Measurements from ENCODE around the gene SPRED3. TPM values are rescaled to one million over a fixed set of nuclear protein-coding genes. Genes with fewer than 3 reads are reported as not detected.
"Not testable (repeated sequence)": the region's sequence is repeated elsewhere in the genome, so short reads cannot be mapped to it uniquely, and the experiment has no call there.

The SPRED3 gene
- polyA plus RNA-seq, 1 donor = 0.59 TPM

DNA sequence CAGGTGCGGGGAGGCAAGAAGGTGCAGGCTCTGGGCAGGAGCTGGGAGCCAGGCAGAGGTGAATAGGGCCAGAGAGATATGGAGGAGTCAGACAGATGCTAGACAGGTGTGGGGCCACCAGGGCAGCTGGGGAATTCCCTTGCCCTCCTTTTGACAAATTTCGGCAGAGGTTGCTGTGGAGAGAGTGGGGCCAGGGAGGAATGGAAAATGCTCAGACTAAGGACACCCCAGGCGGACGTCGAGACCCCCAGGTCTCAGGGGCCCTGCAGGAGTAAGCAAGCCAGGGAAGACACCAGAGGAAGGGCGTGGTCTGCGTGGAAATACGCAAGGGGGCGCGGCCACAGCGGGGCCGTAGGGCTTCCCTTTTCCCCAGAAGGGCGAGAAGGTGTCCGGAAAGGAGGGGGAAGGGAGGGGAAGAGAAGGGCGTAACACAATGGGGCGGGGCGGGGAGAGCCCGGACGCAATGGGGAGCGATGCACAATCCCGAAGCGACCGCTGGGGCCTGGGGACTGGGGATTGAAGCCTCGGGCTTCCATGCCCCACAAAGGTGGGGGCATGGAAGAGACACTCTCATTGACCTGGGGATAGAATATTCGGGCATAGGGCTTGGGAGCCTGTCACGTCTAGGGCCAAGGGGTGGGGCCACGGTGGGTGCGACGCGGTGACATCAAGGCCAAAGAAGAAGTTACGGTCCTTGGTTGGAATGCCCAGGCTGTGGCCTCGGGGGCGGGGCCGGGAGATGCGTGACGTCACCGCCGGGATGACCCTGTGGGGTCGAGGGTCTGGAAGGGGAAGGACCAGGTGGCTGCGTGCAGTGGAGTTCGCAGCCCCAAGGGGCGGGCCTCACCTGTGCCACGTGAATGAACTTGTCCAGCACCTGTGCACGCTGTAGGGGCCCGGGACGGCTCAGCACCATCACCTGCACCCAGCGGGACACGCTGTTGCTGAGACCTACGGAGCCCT is 29.3 kb downstream of the SPRED3 start:
- no peak for DNase-seq (ENCODE audit: low read depth)

DNA sequence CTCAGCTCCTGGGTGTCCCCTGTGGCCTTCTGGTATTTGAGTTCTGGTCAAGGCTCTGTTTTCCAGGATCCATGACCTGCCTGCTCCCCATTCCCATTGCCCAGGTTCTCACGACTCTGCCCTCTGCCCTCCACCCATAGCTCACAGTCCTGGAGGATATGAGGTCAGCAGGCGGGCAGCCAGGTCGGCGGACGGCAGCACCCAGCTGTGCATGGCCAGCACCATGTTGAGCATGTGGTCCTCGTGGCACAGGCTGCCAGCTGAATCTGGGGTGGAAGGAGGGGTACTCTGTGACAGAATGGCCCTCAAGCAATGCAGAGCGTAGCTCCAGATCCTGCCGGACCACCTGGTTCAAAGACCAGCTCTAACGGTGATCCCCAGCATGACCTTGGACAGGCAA is 32.4 kb downstream of the SPRED3 start:
- no peak for DNase-seq (ENCODE audit: low read depth)

DNA sequence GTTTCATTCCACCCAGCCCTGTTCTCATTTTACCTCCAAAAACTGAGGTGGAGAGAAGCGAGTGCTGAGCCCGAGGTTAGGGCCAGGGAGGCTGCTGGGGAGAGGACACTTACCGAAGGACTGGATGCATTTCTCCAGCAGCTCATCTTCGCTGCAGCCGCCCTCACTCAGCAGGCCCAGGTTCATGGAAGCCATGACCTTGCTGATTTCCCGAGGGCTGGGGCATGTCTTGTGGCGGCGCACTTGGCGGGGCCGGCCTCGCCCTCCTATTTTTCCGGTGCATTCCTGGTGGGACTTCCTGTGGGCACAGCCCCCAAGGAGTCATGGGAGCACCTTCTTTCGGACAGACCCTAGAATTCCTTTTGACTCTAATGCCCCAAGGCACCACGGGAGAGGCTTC is 33.4 kb downstream of the SPRED3 start:
- no peak for DNase-seq (ENCODE audit: low read depth)

DNA sequence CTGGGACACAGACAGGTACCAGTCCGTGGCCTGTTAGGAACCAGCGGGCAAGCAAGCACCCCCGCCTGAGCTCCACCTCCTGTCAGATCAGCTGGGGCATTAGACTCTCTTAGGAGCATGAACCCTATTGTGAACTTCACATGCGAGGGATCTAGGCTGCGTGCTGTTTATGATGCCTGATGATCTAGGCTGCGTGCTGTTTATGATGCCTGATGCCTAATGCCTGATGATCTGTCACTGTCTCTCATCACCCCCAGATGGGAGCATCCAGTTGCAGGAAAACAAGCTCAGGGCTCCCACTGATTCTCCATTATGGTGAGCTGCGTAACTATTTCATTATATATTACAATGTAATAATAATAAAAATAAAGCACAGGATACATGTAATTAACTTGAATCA is 33.9 kb downstream of the SPRED3 start:
- DNase-seq (ENCODE audit: low read depth) = no peak

DNA sequence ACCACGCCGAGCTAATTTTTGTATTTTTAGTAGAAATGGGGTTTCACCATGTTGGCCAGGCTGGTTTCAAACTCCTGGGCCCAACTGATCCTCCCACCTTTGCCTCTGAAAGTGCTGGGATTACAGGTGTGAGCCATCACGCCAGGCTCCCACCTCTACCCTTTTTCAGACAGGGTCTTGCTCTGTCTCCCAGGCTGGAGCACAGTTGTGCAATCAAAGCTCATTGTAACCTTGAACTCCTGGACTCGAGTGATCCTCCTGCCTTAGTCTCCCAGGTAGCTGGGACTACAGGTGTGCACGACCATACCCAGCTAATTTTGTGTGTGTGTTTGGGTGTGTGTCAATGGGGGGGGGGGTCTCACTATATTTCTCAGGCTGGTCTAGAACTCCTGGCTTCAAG is 35.8 kb downstream of the SPRED3 start:
- no peak for DNase-seq (ENCODE audit: low read depth)

- no peak for DNase-seq (ENCODE audit: low read depth)
Measured at GRCh38 chr19:38425222-38425809, 36.8 kb downstream of the SPRED3 start.

DNA sequence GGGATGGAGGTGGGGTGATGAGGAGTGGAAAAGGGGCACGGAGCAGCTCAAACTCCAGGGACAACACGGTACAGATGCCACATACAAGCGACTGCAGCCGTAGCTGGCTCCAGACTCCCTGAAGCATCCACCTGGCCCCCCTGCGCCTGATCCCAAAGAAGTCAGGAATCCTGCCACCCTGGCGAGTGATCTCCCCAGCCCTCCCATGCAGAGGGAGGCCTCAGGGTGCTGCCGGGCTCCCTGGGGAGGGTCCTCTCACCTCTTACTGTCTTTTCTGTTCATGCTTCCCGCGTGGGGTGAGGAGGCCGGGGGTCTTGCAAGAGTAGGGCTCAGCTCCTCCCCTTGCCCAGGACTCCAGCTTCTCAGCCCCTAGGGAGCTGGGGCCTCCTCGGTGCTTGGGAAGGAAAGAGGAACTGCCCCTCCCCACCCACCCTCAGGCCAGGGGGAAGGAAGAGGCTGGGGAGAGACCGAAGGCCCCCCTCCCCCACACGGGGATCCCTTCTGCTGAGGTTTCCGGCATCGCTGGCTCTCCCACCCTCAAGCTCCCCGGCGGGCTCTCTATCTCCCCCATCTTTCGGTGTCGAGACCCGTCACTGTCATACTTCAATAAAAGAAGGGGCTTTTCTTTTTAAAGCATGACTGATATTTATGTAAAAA is 37.4 kb downstream of the SPRED3 start, which contains the start of gene RASGRP4:
TSS of gene RASGRP4 (minus strand) at position 410 of the 657 bp plus-strand sequence. CDS start at position 282, 128 bp downstream.
- DNase-seq (ENCODE audit: low read depth) = no peak

GRCh38 chr19:38427035-38427677 is 38.7 kb downstream of the SPRED3 start:
- DNase-seq (ENCODE audit: low read depth) = not testable (repeated sequence)

DNA sequence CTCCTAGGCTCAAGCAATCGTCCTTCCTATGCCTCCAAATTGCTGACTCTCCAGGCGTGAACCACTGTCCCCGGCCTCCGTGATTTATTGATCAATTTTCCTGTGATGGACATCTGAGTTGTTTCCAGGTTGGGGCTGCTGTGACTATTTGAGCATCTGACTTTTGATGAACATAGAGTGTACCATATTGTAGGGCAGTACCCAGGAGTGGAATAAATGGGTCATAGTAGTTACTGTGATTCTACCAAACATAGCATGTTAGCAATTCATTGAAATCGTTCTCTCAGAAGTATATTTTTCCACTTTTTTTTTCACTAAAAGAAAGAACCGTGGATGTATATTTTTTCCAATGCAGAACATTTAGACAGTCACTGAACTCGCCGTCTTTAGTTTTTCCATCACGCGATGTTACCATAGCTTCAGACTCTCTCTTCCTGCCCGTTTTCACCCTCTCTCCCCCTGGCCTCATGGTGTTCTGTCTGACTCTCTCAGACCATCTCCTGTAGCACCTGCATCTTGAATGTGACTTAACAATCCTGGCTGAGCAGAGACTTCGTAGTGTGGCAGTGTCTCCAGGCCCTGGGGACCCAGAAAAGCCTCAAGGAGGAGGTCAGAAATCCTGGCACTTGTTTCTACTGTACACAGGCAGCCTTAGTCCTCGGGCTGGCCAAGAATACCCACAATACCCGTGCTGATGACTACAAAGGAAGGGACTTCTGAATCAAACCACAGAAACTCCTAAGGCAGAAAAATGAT is 40.7 kb downstream of the SPRED3 start:
- no peak for DNase-seq (ENCODE audit: low read depth)

GRCh38 chr19:38429811-38430156 is 41.3 kb downstream of the SPRED3 start:
- no peak for DNase-seq (ENCODE audit: low read depth)

DNA sequence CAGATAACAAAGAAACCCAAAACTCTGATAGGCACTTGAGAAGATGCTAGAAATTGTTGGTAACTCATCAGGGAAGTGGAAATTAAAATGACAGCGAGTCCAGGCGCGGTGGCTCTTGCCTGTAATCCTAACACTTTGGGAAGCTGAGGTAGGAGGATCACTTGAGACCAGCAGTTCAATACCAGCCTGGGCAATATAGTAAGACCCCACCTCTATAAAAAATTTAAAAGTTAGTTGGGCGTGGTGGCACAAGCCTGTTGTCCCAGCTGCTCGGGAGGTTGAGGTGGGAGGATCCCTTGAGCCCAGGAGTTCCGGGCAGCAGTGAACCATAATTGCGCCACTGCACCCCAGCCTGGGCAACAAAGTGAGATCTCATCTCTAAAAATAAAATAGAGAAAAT is 42.4 kb downstream of the SPRED3 start:
- no peak for DNase-seq (ENCODE audit: low read depth)

DNA sequence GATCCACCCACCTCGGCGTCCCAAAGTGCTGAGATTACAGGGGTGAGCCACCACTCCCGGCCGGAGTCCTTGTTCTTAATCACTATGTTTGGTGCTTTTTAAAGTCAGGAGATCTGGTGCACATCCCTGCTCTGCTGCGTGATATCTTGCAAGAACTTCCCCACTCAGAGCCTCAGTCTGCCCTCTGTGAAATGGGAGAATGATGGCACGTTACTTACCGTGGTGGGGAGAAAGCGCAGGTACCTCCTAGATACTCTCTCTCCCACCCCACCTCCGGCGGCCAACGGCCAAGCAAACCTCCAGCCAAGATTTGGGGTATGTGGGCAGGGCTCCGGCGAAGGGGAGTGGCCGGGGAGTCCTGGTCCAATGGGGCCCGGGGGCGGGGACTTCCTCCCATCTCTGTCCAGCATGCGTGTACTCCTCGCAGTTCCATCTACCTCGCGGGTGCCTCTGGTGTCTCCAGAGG is 44.8 kb downstream of the SPRED3 start, which contains the start of gene RYR1:
TSS of gene RYR1 (plus strand) at position 424 of the 466 bp plus-strand sequence. CDS start 139 bp downstream, outside the sequence.
- DNase-seq (ENCODE audit: low read depth) = no peak

DNA sequence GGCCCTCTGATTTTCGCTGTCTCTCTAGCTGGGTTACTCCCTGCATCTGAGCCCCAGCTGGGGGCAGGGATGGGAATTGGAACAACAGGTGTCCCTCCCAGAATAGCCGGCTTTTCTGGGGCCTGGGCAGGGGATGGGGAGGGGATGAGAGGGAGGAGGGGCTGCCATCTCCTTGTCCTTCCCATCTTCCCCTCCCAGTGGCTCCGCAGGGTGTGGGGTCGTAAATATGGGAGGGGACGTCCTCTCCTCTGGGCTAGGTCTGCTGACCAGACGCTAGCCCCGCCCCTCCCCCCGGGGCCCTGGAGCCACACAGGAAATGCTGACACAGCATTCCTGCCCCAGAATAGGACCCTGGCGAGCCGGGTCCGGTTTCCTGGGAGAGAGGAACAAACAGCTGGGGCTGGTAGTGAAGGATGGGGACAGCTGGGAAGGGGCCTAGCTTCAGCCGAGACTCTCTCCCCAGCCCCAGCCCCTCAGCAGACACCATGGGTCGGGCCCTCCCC is 46.1 kb downstream of the SPRED3 start:
- DNase-seq (ENCODE audit: low read depth) = peak; percentile 29

- no peak for DNase-seq (ENCODE audit: low read depth)
Measured at GRCh38 chr19:38437295-38437694, 48.8 kb downstream of the SPRED3 start.

DNA sequence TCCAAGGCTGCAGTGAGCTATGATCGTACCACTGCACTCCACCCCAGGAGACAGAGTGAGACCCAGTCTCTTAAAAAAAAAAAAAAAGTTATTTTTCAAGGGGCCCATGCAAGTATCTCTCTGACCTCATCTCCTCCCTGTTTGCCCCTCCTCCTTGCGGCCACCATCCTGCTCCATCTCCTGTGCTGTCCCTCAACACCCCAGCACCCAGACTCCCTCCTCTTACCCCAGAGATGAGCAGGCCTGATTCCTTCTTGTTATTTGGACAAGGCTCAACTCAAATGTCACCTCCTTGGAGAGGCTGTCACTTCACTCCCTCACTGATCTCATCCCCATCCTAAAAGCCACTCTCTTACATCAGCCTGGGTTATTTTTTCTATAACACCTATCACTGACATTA is 49.4 kb downstream of the SPRED3 start:
- no peak for DNase-seq (ENCODE audit: low read depth)

DNA sequence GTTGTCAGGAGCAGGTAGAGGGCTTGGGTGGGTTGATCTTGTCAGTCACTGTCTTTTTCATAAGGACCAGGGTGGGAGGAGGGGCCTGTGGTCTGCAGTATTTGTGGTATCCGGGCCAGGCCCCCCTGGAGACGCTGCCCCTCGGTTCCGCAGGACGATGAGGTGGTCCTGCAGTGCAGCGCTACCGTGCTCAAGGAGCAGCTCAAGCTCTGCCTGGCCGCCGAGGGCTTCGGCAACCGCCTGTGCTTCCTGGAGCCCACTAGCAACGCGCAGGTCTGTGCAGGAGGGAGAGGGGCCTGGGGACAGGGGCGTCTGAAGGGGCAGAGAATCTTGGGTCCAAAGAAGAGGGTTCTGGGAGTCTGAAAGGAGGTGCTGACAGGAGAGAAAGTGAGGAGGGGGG is 52.1 kb downstream of the SPRED3 start:
- DNase-seq (ENCODE audit: low read depth) = no peak

DNA sequence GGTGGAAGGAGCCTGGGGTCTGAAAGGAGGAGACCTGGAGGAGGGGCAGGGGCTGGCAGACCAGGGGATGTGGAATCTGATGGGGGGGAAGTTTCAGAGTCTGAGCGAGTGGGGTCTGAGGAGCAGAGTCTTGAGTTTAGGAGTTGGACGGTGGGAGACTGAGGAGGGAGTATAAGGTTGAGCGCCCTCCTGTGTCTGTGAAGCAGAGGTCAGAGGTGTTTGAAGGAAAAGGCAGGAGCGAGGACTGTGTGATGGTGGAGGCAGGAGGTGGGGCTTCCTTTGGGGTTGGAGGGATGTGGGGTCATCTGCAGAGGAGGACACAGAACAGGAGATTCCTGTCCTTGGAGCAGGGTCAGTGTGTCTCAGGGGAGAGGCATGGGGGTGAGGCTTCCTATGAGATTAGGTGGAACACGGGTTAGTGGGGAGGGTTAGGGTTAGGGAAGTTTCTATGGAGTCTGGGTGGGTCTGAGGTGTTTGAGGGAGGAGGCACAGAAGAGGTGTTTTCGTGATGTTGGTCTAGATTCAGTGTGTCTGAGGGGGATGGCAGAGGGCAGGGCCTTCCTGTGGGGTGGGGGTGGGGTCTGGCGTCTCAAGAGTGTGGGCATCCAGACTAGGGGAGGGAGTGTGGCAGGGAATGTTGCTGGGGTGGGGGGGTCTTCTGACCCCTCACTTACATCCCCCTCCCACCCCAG is 53.3 kb downstream of the SPRED3 start:
- no peak for DNase-seq (ENCODE audit: low read depth)

GRCh38 chr19:38442736-38443135 is 54.2 kb downstream of the SPRED3 start:
- no peak for DNase-seq (ENCODE audit: low read depth)

DNA sequence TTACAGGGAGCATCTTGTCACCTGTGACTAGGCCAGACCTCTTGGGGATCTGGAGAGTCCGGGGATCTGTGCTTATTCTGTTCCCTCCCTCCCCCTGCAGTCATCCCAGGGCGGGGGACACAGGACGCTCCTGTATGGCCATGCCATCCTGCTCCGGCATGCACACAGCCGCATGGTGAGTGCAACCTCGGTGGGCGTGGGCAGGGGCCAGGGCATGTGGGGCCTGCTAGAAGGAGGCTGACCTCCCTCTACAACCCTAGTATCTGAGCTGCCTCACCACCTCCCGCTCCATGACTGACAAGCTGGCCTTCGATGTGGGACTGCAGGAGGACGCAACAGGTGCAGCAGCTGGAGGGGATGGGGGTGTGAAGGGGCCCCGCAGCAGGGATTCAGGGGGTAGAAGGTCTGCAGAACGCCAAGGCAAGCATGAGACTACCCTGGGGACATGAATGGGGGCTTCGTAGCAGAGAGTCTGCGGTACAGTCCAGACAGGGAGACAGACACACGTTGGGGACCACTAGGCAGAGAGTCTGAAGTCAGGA is 55.0 kb downstream of the SPRED3 start:
- DNase-seq (ENCODE audit: low read depth) = no peak

DNA sequence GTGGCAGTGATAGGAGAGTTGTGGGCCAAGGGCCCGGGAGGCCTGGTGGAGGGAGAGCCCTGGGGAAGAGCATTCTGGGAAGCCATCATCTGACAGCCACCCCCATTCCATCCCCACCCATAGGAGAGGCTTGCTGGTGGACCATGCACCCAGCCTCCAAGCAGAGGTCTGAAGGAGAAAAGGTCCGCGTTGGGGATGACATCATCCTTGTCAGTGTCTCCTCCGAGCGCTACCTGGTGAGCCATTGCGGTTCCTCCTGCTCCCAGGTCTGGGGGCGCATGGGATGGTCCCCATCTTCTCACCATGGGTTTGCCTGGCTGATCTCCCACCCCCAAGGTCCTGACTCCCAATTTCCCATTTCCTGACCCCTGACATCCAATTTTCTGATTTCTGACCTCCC is 55.5 kb downstream of the SPRED3 start:
- no peak for DNase-seq (ENCODE audit: low read depth)

All from forelimb muscle (tissue), 1 donor.